Measurements from ENCODE around the gene RBM24. TPM values are rescaled to one million over a fixed set of nuclear protein-coding genes. Genes with fewer than 3 reads are reported as not detected.

RBM24 gene
- total and polyA plus RNA-seq, 7 donors = 135 to 248 (median 215) TPM

DNA sequence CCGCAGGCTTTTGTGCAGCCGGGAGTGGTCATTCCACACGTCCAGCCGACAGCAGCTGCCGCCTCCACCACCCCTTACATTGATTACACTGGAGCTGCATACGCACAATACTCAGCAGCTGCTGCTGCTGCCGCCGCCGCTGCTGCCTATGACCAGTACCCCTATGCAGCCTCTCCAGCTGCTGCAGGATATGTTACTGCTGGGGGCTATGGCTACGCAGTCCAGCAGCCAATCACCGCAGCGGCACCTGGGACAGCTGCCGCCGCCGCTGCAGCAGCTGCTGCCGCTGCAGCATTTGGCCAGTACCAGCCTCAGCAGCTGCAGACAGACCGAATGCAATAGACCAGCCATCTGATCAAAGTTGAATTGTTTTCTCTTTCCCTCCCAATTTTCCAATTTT lies 10.6 kb downstream of the RBM24 start:
- H3K27ac ChIP-seq = peak overlapping the region; percentile 98
- DNase-seq (peak in 1 of 2 donors; percentile 65), ATAC-seq (peak; percentile 24 to 41 (median 32))
- peaks cover 0 to 39% of the 10 kb centered on the region in 2 donors for H3K36me3 ChIP-seq (ENCODE audit: insufficient read depth in 1 of 2, low read depth in 1 of 2)
- WGBS, 3 donors = 23 to 34% (median 28%) methylated on average over 17 of the region's 17 CpGs
- H3K4me3 ChIP-seq = peak overlapping the region; percentile 93
- H3K27me3 ChIP-seq (ENCODE audit: insufficient read depth in 3 of 3, low read length in 2 of 3) = no peaks in the 10 kb centered on the region
- TF ChIP-seq, protein P1, sequence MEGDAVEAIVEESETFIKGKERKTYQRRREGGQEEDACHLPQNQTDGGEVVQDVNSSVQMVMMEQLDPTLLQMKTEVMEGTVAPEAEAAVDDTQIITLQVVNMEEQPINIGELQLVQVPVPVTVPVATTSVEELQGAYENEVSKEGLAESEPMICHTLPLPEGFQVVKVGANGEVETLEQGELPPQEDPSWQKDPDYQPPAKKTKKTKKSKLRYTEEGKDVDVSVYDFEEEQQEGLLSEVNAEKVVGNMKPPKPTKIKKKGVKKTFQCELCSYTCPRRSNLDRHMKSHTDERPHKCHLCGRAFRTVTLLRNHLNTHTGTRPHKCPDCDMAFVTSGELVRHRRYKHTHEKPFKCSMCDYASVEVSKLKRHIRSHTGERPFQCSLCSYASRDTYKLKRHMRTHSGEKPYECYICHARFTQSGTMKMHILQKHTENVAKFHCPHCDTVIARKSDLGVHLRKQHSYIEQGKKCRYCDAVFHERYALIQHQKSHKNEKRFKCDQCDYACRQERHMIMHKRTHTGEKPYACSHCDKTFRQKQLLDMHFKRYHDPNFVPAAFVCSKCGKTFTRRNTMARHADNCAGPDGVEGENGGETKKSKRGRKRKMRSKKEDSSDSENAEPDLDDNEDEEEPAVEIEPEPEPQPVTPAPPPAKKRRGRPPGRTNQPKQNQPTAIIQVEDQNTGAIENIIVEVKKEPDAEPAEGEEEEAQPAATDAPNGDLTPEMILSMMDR (IDR thresholded peaks at IDR 0.05) = no peak
- peaks cover 27% of the 10 kb centered on the region for H3K4me1 ChIP-seq
- H3K9me3 ChIP-seq = no peaks in the 10 kb centered on the region
- intact Hi-C loops (cut with DNase I) = loop anchor here in 1 of 2 donors (5.0 kb wide), 1 partner anchor 126 kb away; no protein-coding TSS in a partner anchor

- H3K4me1 ChIP-seq = peaks cover 35% of the 10 kb centered on the region
- intact Hi-C loops (cut with DNase I) = loop anchor here in 1 of 2 donors (5.0 kb wide), 1 partner anchor 125 kb away; no protein-coding TSS in a partner anchor
- no peak for ATAC-seq
- WGBS, 3 donors = 26 to 41% (median 29%) methylated on average over 5 of the region's 5 CpGs
- peak overlapping the region; percentile 93 for H3K4me3 ChIP-seq
- H3K27ac ChIP-seq = peak overlapping the region; percentile 98
- TF ChIP-seq, protein P1 (IDR thresholded peaks at IDR 0.05) = no peak
- H3K36me3 ChIP-seq (ENCODE audit: insufficient read depth in 1 of 2, low read depth in 1 of 2) = peaks cover 0 to 33% of the 10 kb centered on the region in 2 donors
- H3K9me3 ChIP-seq = no peaks in the 10 kb centered on the region
- DNase-seq = no peak
- no peaks in the 10 kb centered on the region for H3K27me3 ChIP-seq (ENCODE audit: insufficient read depth in 3 of 3, low read length in 2 of 3)
Observed at GRCh38 chr6:17292600-17293133, 11.5 kb downstream of the RBM24 start.

GRCh38 chr6:17293395-17293794 lies 12.2 kb downstream of the RBM24 start:
- Histone ChIP-seq H3K4me1 (peaks cover 38% of the 10 kb centered on the region), H3K36me3 (ENCODE audit: insufficient read depth in 1 of 2, low read depth in 1 of 2) (peaks cover 0 to 33% of the 10 kb centered on the region in 2 donors), H3K9me3 (no peaks in the 10 kb centered on the region), H3K27me3 (ENCODE audit: insufficient read depth in 3 of 3, low read length in 2 of 3) (no peaks in the 10 kb centered on the region), H3K4me3 (peak overlapping the region; percentile 93), H3K27ac (peak overlapping the region; percentile 98)
- TF ChIP-seq, protein P1 (IDR thresholded peaks at IDR 0.05) = no peak
- 95 to 96% (median 96%) methylated on average over 1 of the region's 1 CpG for WGBS, 3 donors
- DNase-seq = no peak
- intact Hi-C loops (cut with DNase I) = loop anchor here in 1 of 2 donors (5.0 kb wide), 1 partner anchor 124 kb away; no protein-coding TSS in a partner anchor
- no peak for ATAC-seq

DNA sequence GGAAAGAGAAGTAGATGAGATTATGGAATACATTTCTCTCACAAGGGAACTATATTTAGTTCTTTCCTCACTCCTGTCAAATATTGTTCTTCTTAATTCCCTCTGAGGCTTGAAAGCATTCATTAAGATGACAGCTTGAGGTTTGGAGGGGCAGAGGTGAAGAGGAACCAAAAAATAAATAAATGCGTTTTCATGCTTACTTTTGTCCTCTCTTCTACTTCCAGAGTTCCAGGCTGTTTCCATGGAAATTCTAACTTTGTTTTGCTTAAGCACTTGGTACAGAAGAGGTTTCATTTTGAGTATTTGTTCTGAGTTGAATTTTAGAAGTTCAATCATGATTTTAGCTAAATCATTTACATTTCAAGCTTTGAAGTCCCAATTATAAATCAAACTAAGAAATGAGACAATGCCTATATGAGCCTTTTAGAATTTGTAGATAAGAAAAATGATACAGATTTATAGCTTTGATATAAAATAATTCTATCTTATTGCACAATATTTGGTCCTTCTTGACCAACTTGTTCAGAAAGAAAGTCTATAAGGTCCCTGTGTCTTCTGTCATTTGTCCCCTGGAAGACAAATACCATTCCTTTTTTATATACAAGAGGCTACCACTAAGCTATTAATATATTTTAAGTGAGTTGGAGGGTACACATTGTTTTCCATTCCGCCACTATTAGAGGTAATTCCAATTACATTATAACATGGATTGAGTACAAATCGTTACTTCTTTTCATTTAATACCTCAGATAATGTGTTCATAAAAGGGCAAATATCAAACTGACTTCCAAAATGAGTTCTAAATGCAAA lies 16.3 kb downstream of the RBM24 start:
- no peak overlapping the region for H3K4me3 ChIP-seq
- 26 to 46% (median 29%) methylated on average over 3 of the region's 3 CpGs for WGBS, 3 donors
- intact Hi-C loops (cut with DNase I) = no loop called here
- no peak for DNase-seq
- peaks cover 0 to 19% of the 10 kb centered on the region in 2 donors for H3K36me3 ChIP-seq (ENCODE audit: insufficient read depth in 1 of 2, low read depth in 1 of 2)
- peak overlapping the region; percentile 85 for H3K27ac ChIP-seq
- no peaks in the 10 kb centered on the region for H3K9me3 ChIP-seq
- ATAC-seq = peak in 3 of 4 donors; percentile 17 to 23 (median 19)
- no peaks in the 10 kb centered on the region for H3K27me3 ChIP-seq (ENCODE audit: insufficient read depth in 3 of 3, low read length in 2 of 3)
- TF ChIP-seq, protein P1 (IDR thresholded peaks at IDR 0.05) = no peak
- peaks cover 25% of the 10 kb centered on the region for H3K4me1 ChIP-seq

Measured in psoas muscle (tissue), 8 donors.